Peyer's patch (tissue), 4 donors: ENCODE results near the gene AZGP1. TPM values are rescaled to one million over a fixed set of nuclear protein-coding genes. Genes with fewer than 3 reads are reported as not detected.
"Not testable (repeated sequence)": the region's sequence is repeated elsewhere in the genome, so short reads cannot be mapped to it uniquely, and the experiment has no call there.

Experiments used
- DNase-seq, 3 donors: peaks; one replicate each; pipeline ENCODE4 v3.0.0-alpha.2; 2017 to 2019
- H3K27ac ChIP-seq, 4 donors: fragments of 200-600 bp; sonication (generic); one replicate each; pipeline ENCODE4 v1.5.1; 2016 to 2019
- H3K27me3 ChIP-seq, 2 donors: fragments of 200-600 bp; sonication (generic); one replicate each; pipeline ENCODE4 v1.5.1; 2019
- H3K36me3 ChIP-seq, 3 donors: fragments of 200-600 bp; sonication (generic); one replicate each; pipeline ENCODE4 v1.5.1; 2016 to 2019
- H3K4me1 ChIP-seq, 4 donors: fragments of 200-600 bp; sonication (generic); one replicate each; pipeline ENCODE4 v1.5.1; 2016 to 2019
- H3K4me3 ChIP-seq, 4 donors: fragments of 200-600 bp; sonication (generic); 1 replicate in 3 of 4; 2 replicates in 1 of 4; pipeline ENCODE4 v1.5.1; 2016 to 2019; ENCODE audit warnings: mild to moderate bottlenecking in 1 of 4
- H3K9me3 ChIP-seq, 4 donors: fragments of 200-600 bp; sonication (generic); one replicate each; pipeline ENCODE4 v1.5.1; 2016 to 2019; ENCODE audit warnings: mild to moderate bottlenecking in 1 of 4
- CTCF ChIP-seq, 6 experiments: fragments of 450-650 bp in 4 of 6; fragments of 200-600 bp in 2 of 6; sonication (generic) in 1 of 6; IDR thresholded peaks; one replicate each; pipeline ENCODE4 v1.5.1; 2017 to 2019; ENCODE audit warnings: antibody characterized with exemption in 6 of 6, mild to moderate bottlenecking in 3 of 6, moderate library complexity in 1 of 6
- POLR2A ChIP-seq, 2 donors: fragments of 450-650 bp; IDR thresholded peaks; one replicate each; pipeline ENCODE4 v1.5.1; 2017; ENCODE audit warnings: antibody characterized with exemption in 2 of 2, mild to moderate bottlenecking in 2 of 2, moderate library complexity in 2 of 2
- total RNA-seq, 4 donors: library from RNA; depleted of rRNA; stranded (reverse); fragments of >200 nt; gene quantifications; one replicate each; pipeline ENCODE4 v1.1.0, GENCODE V29; 2016

Gene AZGP1
- total RNA-seq, 4 donors from 2014 or later: 3.3 to 30.3 (median 19.3) TPM

GRCh38 chr7:100013328-100013676 lies 37.5 kb upstream of the AZGP1 start:
- Histone ChIP-seq H3K4me3 (no peak overlapping the region), H3K27me3 (no peaks in the 10 kb centered on the region), H3K9me3 (no peaks in the 10 kb centered on the region), H3K4me1 (peaks cover 0 to 17% (median 6%) of the 10 kb centered on the region in 4 donors), H3K36me3 (no peaks in the 10 kb centered on the region), H3K27ac (peak overlapping the region in 1 of 4 donors; percentile 44)
- TF ChIP-seq POLR2A (IDR thresholded peaks at IDR 0.05): no peak
- TF ChIP-seq CTCF (IDR thresholded peaks at IDR 0.05): no peak
- no peak for DNase-seq

GRCh38 chr7:100012385-100013327 lies 36.8 kb upstream of the AZGP1 start:
- not testable (repeated sequence) for DNase-seq, H3K9me3 ChIP-seq
- H3K4me1 ChIP-seq: peaks cover 0 to 13% (median 6%) of the 10 kb centered on the region in 4 donors

GRCh38 chr7:100011516-100011915 lies 35.7 kb upstream of the AZGP1 start:
- Histone ChIP-seq H3K27ac (no peak overlapping the region), H3K27me3 (no peaks in the 10 kb centered on the region), H3K36me3 (no peaks in the 10 kb centered on the region), H3K9me3 (no peaks in the 10 kb centered on the region), H3K4me3 (no peak overlapping the region), H3K4me1 (peaks cover 0 to 4% (median 3%) of the 10 kb centered on the region in 4 donors)
- DNase-seq: no peak
- no peak for TF ChIP-seq POLR2A (IDR thresholded peaks at IDR 0.05)
- TF ChIP-seq CTCF (IDR thresholded peaks at IDR 0.05): no peak

More at GRCh38 chr7:100012385-100013327, 36.8 kb upstream of the AZGP1 start:
- H3K27me3 ChIP-seq, H3K4me3 ChIP-seq, H3K36me3 ChIP-seq: not testable (repeated sequence)
- H3K27ac ChIP-seq: peak overlapping the region in 1 of 4 donors; percentile 44

- Histone ChIP-seq H3K27ac (no peak overlapping the region), H3K27me3 (no peaks in the 10 kb centered on the region), H3K9me3 (no peaks in the 10 kb centered on the region), H3K4me1 (peaks cover 0 to 4% (median 0%) of the 10 kb centered on the region in 4 donors), H3K36me3 (no peaks in the 10 kb centered on the region), H3K4me3 (no peak overlapping the region)
- no peak for DNase-seq
- TF ChIP-seq CTCF (IDR thresholded peaks at IDR 0.05) (no peak), POLR2A (IDR thresholded peaks at IDR 0.05) (no peak)
Observed at GRCh38 chr7:100010901-100011300, 35.1 kb upstream of the AZGP1 start.

GRCh38 chr7:100009952-100010351 lies 34.1 kb upstream of the AZGP1 start:
- not testable (repeated sequence) for H3K4me1 ChIP-seq, H3K36me3 ChIP-seq, DNase-seq, H3K4me3 ChIP-seq, H3K27ac ChIP-seq, H3K27me3 ChIP-seq, H3K9me3 ChIP-seq

GRCh38 chr7:100008525-100008924 lies 32.7 kb upstream of the AZGP1 start:
- H3K4me1 ChIP-seq: peaks cover 0 to 4% (median 0%) of the 10 kb centered on the region in 4 donors
- H3K27ac ChIP-seq: peak overlapping the region in 2 of 4 donors; percentile 9 to 30
- no peaks in the 10 kb centered on the region for H3K36me3 ChIP-seq
- peak in 2 of 3 donors; percentile 62 to 68 for DNase-seq
- TF ChIP-seq CTCF (IDR thresholded peaks at IDR 0.05) (no peak), POLR2A (IDR thresholded peaks at IDR 0.05) (no peak)
- no peak overlapping the region for H3K4me3 ChIP-seq
- H3K9me3 ChIP-seq: no peaks in the 10 kb centered on the region
- H3K27me3 ChIP-seq: no peaks in the 10 kb centered on the region
